SKM-1 treated with dmso at 0.1 percent for 144 hours (cell line): Measurements from ENCODE around the gene NPR3.

Source experiments
- DNase-seq: peaks from one replicate; lab custom pipeline; 2025; ENCODE audit not compliant: unreplicated experiment; lab: John Stamatoyannopoulos, UW

NPR3 gene

DNA sequence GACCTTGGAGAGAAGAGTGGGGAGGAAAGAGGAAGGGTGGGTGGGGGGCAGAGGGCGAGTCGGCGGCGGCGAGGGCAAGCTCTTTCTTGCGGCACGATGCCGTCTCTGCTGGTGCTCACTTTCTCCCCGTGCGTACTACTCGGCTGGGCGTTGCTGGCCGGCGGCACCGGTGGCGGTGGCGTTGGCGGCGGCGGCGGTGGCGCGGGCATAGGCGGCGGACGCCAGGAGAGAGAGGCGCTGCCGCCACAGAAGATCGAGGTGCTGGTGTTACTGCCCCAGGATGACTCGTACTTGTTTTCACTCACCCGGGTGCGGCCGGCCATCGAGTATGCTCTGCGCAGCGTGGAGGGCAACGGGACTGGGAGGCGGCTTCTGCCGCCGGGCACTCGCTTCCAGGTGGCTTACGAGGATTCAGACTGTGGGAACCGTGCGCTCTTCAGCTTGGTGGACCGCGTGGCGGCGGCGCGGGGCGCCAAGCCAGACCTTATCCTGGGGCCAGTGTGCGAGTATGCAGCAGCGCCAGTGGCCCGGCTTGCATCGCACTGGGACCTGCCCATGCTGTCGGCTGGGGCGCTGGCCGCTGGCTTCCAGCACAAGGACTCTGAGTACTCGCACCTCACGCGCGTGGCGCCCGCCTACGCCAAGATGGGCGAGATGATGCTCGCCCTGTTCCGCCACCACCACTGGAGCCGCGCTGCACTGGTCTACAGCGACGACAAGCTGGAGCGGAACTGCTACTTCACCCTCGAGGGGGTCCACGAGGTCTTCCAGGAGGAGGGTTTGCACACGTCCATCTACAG is 760 bp downstream of the NPR3 start:
- no peak for DNase-seq

DNA sequence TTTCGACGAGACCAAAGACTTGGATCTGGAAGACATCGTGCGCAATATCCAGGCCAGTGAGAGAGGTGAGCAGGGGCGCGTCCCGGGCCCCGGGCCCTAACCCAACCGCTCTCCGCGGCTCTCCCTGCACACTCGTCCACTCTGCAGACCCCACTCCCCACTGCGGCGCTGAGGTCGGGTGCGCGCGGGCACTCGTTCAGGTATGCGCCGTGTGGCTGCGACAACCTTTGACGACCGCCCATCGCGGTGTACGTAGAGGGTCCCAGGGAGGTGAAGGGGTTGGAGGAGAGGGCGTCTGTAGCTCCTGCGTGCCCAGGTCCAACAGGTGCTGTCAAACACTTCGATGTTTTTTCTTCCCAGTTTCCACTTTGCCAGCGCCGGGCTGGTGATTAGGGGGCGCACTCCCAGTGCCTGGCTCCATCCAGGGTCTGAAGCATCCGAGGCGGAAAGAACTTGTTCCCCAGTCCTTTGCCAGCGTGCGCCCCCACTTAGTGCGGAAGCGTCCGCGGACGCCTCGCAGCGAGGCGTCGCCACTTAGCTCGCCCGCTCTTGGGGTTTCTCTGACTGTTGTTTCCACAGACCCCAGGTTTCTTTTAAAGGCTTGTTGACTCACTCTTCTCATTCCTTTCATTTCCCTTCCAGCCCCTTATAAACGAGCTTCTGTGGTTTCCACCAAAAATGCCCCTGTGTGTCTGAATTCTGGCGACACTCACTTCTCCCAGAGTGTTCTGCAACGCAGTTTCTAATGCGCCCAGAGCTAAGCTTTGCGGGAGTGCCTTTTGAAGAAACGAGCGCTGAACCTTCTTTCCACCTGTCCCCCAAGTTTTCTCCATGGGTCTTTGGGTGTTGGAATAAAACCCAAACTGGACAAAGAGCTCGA is 1.6 kb downstream of the NPR3 start:
- no peak for DNase-seq

DNA sequence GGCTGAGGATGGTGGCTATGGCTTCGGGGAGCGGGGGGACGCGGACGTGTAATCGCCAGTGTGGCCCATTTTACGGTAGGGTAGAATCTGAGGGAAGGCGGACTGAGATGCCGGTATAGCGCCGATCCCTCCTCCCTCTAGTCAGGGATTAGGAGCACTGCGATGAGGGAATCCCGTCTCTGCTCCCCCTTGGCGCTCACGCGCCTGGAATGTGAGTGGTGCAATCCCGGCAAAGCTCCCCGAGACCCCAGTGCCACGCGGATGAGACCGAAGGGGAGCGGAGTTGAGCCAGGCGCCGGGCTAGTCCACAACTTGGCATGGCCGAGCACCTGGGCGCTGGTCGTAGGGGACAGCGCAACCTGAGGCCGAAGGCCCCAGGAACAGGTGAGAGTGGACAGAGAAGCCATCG is 2.2 kb downstream of the NPR3 start:
- no peak for DNase-seq

DNA sequence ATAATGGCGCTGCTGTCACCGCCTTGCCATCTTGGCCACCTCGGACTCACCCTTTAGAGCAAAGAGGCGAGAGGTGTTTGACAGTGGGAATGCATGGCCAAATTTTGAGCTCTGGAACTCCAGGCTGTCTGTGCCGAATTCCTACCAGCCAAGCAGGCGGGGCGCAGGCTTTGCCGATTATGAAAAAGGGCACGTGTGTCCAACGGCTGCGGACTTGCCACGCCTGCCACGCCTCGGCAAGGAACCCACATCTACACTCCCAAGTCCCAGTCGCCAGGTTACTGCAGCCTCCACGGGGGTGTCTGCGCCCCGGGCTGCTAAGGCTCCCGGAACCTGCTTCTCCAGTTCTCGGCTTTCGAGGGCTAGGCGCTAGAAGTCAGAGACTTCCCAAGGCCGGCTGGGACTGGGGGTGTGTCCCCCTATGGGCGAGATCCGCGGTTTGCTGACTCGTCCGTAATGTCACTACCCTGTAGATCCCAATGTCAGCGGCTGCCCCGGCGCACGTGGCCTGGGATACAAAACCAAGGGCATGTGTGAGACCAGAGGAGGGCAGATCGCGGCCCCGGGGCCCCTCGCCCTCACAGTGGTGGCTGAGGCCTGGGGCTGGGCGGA is 2.8 kb downstream of the NPR3 start:
- no peak for DNase-seq

DNA sequence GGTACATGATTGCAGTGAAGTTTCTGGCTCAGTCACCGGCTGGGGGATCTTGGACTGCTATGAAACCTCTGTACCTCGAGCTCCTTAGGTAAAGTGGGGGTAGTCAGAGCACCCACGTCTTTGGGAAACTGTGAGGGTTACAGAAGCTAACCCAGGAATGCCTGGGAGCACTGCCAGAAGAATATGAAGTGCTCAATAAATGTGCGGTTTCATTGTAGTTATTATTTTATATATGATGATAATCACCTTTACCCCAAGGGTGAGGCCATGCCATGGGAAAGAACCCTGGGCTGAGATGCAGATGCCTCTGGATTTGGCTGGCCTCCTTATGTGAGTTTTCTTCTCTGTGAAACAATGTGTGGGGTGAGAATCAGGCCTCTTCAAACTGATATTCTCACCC is 3.7 kb downstream of the NPR3 start:
- DNase-seq = no peak

DNA sequence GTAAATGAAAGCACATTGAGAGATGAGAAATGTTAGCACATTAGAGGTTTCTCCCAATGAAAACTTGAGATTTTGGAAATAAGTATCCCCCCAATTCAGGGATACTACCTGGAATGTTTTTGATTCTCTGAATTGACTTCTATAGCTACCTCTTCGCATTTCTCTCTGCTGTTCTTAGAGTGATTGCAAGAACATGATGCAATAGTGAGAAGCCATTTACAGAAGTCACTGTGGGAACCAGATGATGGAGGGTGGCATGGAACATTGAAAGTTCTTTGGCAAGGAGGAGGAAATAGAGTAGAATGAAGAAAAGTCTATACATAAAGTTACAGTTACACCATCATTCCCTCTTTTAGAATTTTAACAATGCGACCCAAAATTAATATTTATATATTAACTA is 9.2 kb downstream of the NPR3 start:
- no peak for DNase-seq

DNA sequence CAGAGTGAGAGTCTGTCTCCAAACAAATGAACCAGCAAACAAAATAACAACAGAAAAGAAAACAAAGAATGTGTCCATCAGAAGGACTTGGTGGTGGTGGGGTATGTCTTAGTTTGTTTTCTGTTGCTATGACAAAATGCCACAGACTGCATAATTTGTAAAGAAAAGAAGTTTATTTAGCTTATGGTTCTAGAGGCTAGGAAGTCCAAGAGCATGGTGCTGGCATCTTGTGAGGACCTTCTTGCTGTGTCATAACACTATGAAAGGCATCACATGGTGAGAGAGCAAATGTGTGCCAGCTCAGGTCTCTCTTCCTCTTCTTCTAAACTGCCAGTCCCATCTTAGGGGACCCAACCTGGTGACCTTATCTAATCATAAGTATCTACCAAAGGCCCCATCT is 10.5 kb downstream of the NPR3 start:
- no peak for DNase-seq

DNA sequence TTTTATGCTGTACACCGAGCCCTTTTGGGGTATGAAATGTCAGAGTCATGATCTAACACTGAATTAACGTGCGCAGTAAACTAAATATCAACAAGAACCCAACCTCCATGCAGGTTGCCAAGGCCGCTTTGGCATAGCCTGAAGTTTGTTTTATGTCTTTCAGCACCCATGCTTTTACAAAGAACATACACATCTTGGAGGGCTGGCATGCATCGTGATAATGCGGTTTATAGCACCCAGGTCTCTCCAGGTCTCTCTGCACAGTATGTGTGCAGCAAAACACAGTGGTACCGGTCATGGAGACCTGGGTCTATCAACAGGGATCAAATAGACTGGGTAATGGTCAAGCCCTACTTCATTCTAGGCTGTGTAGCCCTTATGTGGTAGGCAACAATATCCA is 11.8 kb downstream of the NPR3 start:
- DNase-seq = no peak

DNA sequence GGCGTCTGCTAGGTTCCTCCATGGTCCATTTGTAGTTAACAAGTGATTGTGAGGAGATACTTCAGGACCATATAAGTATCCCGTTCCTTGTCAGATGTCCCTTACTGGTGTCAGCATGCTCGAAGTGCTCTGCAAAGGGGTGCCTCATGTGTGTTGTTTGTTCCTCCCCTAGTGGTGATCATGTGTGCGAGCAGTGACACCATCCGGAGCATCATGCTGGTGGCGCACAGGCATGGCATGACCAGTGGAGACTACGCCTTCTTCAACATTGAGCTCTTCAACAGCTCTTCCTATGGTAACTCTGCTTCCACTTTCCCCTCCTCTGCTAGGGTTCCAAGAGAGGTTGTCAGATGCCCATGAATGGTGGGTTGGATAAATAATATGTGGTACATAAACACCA is 13.4 kb downstream of the NPR3 start:
- DNase-seq = no peak

DNA sequence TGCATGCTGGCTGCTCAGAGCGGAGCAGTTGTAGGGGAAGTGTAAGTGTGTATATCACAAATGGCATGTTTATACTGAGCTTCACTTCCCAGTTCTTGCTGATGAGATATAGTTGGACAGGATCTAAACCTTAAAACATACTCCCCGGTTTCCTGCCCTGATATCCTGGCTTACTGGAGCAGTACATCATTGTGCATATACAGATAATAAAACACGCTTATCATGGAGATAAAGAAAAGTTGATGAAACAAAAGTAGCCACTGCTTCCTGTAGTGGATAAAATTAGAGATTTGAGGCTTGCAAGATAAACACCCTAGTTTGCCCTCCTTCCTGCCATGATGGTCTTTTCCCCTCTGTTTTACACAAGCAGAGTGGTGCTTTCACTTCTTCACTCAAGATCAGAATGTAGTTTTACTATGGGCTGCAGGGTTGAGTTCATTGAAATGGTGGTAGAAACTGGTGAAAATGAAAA is 15.0 kb downstream of the NPR3 start:
- no peak for DNase-seq

DNA sequence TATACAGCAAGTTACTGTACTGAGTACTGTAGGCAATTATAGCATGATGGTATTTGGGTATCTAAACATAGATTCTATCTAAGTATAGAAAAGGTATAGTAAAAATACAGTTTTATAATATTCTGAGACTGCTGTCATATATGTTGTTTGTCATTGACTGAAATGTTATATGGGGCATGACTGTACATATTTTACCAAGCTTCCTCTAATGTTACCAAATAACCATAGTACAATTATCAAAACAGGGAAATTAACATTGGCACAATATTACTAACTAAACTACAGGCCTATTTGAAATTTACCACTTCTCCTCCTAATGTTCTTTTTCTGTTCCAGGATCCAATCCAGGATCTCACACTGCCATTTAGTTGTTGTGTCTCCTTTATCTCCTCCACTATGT is 18.5 kb downstream of the NPR3 start:
- DNase-seq = no peak

DNA sequence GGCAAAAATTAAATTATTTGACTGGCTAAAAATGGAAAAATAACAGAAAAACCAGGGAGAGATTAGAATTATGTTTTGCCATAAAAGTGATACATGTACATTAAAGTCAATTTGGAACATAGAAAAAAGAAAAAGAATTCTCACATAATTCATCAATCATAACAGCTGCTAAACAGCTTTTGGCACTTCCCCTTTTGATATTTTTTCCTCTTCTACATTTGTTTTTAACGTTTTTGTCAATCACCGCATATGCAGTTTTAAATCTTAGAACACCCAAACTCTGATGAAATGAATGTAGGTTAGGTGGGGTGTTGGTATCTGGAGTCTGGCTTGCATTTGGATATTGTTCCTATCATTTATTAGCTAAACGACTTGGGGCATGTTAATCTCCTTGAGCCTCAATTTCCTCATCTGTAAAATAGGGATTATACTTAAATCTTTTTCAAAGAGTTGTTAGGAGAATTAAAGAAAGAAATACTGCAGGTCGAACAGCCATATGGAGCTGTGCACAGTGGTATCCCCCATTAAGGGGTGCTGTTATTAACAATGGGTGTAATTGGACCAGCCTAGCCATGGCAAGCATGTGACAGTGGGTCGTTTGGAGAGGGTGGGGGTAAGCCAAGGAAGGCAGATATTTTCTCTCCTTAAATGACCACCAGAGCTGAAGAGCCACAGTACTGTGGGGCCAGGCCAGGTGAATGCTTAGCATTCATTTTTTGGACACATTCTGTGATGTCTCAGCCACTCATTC is 22.6 kb downstream of the NPR3 start:
- DNase-seq = no peak

DNA sequence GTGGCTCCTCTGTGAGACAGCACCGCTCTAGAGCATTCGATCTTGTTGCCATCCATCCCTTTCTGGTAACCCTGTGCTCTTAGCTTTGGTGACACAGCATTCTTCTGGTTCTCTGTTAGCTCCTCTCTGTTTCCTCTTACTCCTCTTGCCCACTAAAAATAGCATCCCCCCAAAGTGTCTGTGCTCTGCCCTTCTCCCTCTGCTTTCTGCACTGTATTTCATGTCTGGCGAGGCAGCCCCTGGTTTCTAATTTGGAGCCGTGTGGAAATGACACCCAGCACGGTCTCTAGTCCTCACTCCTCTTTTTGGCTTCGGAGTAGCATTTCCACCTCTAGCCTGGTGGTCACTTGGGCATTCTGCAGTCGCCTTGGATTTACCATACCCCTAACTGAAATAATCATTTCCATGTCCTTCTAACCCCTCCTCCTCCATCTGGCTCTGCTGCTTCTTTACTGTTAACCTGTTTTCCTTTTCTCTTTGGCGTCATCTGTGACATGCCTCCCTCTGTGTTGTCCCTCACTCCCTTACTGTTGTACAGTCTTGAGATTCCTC is 23.8 kb downstream of the NPR3 start:
- DNase-seq = no peak

DNA sequence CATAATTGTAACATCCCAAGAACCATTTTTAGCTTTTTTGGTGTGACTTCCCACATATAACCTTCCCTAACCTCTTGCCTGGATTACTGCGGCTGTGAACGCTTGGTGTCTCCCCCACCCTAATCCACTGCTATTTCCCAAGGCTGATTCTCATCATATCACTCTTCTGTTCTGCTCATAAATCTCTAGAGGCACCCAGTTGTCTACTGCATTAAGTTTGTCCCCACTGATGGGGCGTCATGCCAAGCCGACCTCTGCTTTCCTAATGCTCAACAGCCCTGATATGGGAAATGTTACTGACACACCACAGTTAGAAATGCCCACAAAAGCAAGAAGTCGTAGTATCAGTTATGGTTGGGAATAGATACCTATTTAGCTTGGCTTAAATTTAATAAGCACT is 24.4 kb downstream of the NPR3 start:
- no peak for DNase-seq

DNA sequence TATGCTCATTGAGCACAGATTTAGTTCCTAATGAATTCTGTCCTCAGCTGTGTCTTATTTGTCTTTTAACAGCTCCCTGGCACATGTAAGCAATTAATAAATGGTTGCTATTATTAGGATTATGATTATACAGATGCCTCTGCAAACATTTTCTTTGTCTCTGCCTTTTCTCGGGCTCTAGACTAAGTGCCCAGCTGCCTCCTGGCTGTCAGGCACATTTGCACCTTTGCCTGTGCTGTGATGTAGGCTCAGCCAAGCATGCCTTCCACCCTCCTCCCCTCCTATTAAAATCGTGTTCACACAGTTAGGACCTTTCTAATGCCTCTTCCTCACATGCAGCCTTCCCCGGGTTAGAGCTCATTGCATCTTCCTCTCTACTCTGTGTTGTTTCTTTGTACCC is 25.7 kb downstream of the NPR3 start:
- DNase-seq = no peak

DNA sequence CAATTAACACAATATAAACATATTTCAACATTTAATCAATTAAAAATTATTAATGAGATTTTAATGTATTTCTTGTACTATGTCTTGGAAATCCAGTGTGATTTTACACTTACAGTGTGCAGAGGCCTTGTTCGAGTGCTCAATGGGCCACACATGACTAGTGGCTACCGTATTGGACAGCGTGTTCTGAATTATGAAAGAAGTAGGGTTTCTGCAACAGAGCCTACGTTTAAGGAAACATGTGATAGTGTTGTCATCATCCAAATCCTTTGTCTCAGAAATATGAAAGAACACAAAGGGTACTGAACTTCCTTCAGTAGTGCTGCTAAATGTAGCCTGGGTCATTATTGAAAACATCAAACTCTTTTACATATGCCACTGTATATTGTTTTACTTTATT is 29.5 kb downstream of the NPR3 start:
- no peak for DNase-seq

DNA sequence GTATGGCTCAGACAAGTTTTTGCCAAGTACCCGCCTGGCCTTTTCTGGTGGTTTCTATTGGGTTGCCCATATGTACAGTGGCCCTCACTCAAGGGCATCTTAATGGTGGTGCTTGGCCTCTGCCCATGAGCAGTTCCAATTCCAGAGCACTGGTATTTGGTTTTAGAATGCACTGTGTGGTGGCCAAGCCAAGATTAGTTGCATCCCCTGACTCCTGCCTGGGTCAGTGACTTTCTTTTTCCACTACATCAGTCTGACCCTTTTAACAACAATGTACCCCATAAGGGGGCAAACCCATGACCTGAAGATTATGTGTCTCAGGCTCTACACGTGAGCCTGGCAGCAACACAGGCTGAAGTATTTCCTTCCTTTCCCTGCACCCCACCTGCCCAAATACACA is 34.2 kb downstream of the NPR3 start:
- no peak for DNase-seq

DNA sequence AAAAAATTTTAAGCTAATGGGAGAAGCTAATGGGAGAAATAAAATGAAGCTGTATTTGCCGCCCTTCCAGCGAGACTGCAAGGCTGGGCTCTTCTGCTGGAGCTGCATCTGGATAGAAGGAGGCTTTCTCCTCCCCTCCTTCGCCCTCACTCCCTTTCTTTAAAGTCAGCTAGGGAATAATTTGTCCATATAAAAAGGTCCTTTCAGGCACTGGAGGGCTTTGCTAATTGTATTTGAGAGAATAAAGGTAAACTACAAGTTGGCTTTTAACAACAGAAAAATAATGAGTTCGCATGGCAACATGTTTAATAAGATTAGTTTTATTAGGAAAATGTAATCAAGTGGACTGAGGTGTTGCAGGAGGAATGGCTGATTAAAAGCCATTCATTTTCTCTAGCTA is 41.3 kb downstream of the NPR3 start:
- no peak for DNase-seq

DNA sequence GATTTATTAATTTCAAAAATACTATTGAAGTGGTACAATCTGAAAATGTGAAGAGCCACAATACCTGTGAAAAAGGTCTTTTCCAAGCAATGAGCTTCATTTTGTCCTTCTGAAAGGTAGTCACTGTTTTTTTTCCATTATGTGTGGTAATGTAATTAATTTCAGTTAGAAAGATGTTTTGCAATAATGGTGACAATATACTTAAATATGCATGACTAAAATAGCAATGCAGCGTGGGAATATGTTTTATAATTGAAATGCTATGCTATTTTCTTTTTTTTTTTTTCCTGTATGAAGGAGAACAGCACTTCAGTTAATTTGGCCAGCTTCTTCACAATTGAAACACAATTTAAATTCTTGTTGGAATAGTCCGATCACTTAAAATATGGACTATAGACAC is 41.9 kb downstream of the NPR3 start:
- no peak for DNase-seq

DNA sequence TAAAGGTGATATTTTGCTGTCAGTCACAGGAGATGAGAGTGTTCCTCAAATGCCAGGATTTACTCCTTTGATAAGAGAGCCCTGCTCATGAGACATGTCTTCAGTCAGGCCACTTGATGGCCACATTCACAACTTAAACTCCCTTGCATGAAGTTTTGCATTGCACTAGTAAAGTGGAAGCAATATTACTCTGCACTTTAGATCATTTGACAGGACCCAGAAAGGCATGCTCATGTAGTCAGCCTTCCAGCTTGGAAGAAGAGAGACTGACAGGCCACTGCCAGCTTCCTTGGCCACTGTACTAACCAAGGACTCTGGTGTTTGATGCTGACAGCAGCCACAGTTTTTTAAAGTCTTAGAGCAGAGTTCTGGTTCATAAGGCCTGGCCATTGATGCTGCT is 42.6 kb downstream of the NPR3 start:
- no peak for DNase-seq

DNA sequence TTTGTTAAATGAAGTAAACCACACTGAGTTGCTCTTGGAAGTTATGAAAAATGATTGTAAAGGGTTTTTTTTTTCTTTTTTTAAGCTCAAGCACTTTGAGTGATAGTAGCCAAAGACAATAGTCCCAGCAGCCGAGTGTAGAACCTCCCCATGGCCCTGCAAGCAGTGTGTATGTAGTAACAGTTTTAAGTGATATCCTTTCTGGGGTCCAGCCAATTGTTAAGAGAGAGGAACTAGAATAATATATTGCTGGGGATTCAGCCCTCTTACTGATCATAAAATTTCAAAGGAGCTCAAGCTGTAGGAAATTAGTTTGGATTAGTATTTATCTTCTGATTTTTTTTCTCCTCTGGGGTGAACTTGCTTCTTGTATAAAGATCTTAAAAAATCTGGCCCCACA is 43.2 kb downstream of the NPR3 start:
- no peak for DNase-seq
